Mesendoderm (in vitro differentiated cells): ENCODE data around the gene GATA2.
A peak's percentile ranks its signal among the peaks of the same experiment; 100 is the strongest.

ENCODE experiments used
- DNase-seq: peaks from one replicate; pipeline ENCODE4 v3.0.0; 2013
- H2AK5ac ChIP-seq: 2 replicates; pipeline ENCODE4 v1.6.1; 2013; ENCODE audit warnings: low read length, inconsistent platforms
- H2BK120ac ChIP-seq: 2 replicates; pipeline ENCODE4 v1.6.1; 2013; ENCODE audit warnings: low read depth, mild to moderate bottlenecking, low read length, moderate library complexity, mixed read lengths
- H2BK15ac ChIP-seq: replicated peaks from 2 replicates; pipeline ENCODE4 v1.6.1; 2013; ENCODE audit warnings: low read depth, mild to moderate bottlenecking, moderate library complexity
- H2BK5ac ChIP-seq: 2 replicates; pipeline ENCODE4 v1.6.1; 2013; ENCODE audit warnings: low read length, inconsistent platforms
- H3K18ac ChIP-seq: 2 replicates; pipeline ENCODE4 v1.6.1; 2013; ENCODE audit warnings: mild to moderate bottlenecking, low read length, mixed read lengths
- H3K23ac ChIP-seq: one replicate; pipeline ENCODE4 v1.6.1; 2013; ENCODE audit warnings: low read length
- H3K27ac ChIP-seq: 2 replicates; pipeline ENCODE4 v1.5.1; 2013; ENCODE audit warnings: low read depth, mild to moderate bottlenecking, inconsistent platforms, low read length, moderate library complexity
- H3K27me3 ChIP-seq: 2 replicates; pipeline ENCODE4 v1.6.1; 2013; ENCODE audit warnings: low read length, control low read depth, mild to moderate bottlenecking, inconsistent platforms; ENCODE audit not compliant: insufficient read depth, poor library complexity
- H3K36me3 ChIP-seq: 2 replicates; pipeline ENCODE4 v1.6.1; 2013; ENCODE audit warnings: low read length, inconsistent platforms; ENCODE audit not compliant: control insufficient read depth, insufficient read depth
- H3K4ac ChIP-seq: one replicate; pipeline ENCODE4 v1.6.1; 2013; ENCODE audit warnings: low read depth, mild to moderate bottlenecking, low read length, moderate library complexity
- H3K4me1 ChIP-seq: 2 replicates; pipeline ENCODE4 v1.6.1; 2013; ENCODE audit warnings: low read depth, low read length, inconsistent platforms; ENCODE audit not compliant: control insufficient read depth
- H3K4me2 ChIP-seq: 2 replicates; pipeline ENCODE4 v1.6.1; 2013; ENCODE audit warnings: low read length
- H3K4me3 ChIP-seq: 2 replicates; pipeline ENCODE4 v1.5.1; 2013; ENCODE audit warnings: mild to moderate bottlenecking, low read length
- H3K56ac ChIP-seq: one replicate; pipeline ENCODE4 v1.6.1; 2013; ENCODE audit warnings: low read length
- H3K79me1 ChIP-seq: 2 replicates; pipeline ENCODE4 v1.6.1; 2013; ENCODE audit warnings: low read length, inconsistent platforms
- H3K79me2 ChIP-seq: 2 replicates; pipeline ENCODE4 v1.6.1; 2013; ENCODE audit warnings: mild to moderate bottlenecking, low read length; ENCODE audit not compliant: control insufficient read depth, insufficient read depth
- H3K9ac ChIP-seq: 2 replicates; pipeline ENCODE4 v1.6.1; 2013; ENCODE audit warnings: low read length, inconsistent platforms
- H4K5ac ChIP-seq: one replicate; pipeline ENCODE4 v1.6.1; 2013; ENCODE audit warnings: low read length
- H4K8ac ChIP-seq: one replicate; pipeline ENCODE4 v1.6.1; 2013; ENCODE audit warnings: low read depth, mild to moderate bottlenecking, control low read depth, low read length, moderate library complexity
- WGBS: extraction: QIAGEN DNeasy Blood & Tissue Kit; methylation state at CpG from one replicate; pipeline ENCODE4 v1.1.7; 2013; ENCODE audit warnings: low lambda C conversion rate, missing lambda C conversion rate; ENCODE audit not compliant: insufficient coverage; ENCODE audit errors: extremely low coverage; 5-methylcytosine and 5-hydroxymethylcytosine counted together

Gene GATA2

GRCh38 chr3:128491691-128491940, 1.4 kb downstream of the GATA2 start:
- Histone ChIP-seq H3K56ac (no peak overlapping the region), H3K27me3 (peaks cover 57% of the 10 kb centered on the region), H3K23ac (no peak overlapping the region), H4K8ac (no peak overlapping the region), H3K36me3 (no peaks in the 10 kb centered on the region), H3K79me1 (no peaks in the 10 kb centered on the region), H3K79me2 (no peaks in the 10 kb centered on the region), H2BK120ac (no peak overlapping the region), H3K18ac (no peak overlapping the region), H3K4ac (no peak overlapping the region), H2BK15ac (no peak overlapping the region), H2BK5ac (no peak overlapping the region), H3K4me1 (peaks cover 10% of the 10 kb centered on the region), H3K27ac (no peak overlapping the region), H3K4me3 (no peak overlapping the region), H3K9ac (no peak overlapping the region), H3K4me2 (no peak overlapping the region), H2AK5ac (no peak overlapping the region), H4K5ac (no peak overlapping the region)
- no peak for DNase-seq
- WGBS = no CpG with 5 or more reads among the region's 19 CpGs

- peak; percentile 48 for DNase-seq
- no peaks in the 10 kb centered on the region for H3K79me2 ChIP-seq
- no peak overlapping the region for H3K27ac ChIP-seq
- H3K4ac ChIP-seq = no peak overlapping the region
- peak overlapping the region; percentile 89 for H3K4me2 ChIP-seq
- no peaks in the 10 kb centered on the region for H3K36me3 ChIP-seq
- H2AK5ac ChIP-seq = no peak overlapping the region
- peaks cover 10% of the 10 kb centered on the region for H3K4me1 ChIP-seq
- no peak overlapping the region for H4K8ac ChIP-seq
- H2BK120ac ChIP-seq = no peak overlapping the region
- no peak overlapping the region for H3K18ac ChIP-seq
- no peak overlapping the region for H3K4me3 ChIP-seq
- no peak overlapping the region for H4K5ac ChIP-seq
- H2BK15ac ChIP-seq = no peak overlapping the region
- H2BK5ac ChIP-seq = no peak overlapping the region
- H3K9ac ChIP-seq = peak overlapping the region; percentile 15
- H3K56ac ChIP-seq = peak overlapping the region; percentile 10
- peaks cover 58% of the 10 kb centered on the region for H3K27me3 ChIP-seq
- no peak overlapping the region for H3K23ac ChIP-seq
- no CpG with 5 or more reads among the region's 23 CpGs for WGBS
- no peaks in the 10 kb centered on the region for H3K79me1 ChIP-seq
These were observed 1.9 kb downstream of the GATA2 start for GRCh38 chr3:128490915-128491690.

GRCh38 chr3:128490650-128490914, 2.4 kb downstream of the GATA2 start:
- Histone ChIP-seq H2BK15ac (no peak overlapping the region), H3K79me1 (no peaks in the 10 kb centered on the region), H3K56ac (peak overlapping the region; percentile 10), H4K8ac (no peak overlapping the region), H2BK120ac (no peak overlapping the region), H3K36me3 (no peaks in the 10 kb centered on the region), H3K18ac (no peak overlapping the region), H3K27me3 (peaks cover 56% of the 10 kb centered on the region), H3K4me1 (peaks cover 7% of the 10 kb centered on the region), H3K4me2 (peak overlapping the region; percentile 89), H2AK5ac (no peak overlapping the region), H3K4ac (no peak overlapping the region), H3K79me2 (no peaks in the 10 kb centered on the region), H3K27ac (no peak overlapping the region), H4K5ac (no peak overlapping the region), H2BK5ac (no peak overlapping the region), H3K4me3 (no peak overlapping the region), H3K23ac (peak overlapping the region; percentile 32), H3K9ac (peak overlapping the region; percentile 15)
- WGBS = no CpG with 5 or more reads among the region's 10 CpGs
- no peak for DNase-seq

- Histone ChIP-seq H3K4ac (no peak overlapping the region), H3K4me2 (peak overlapping the region; percentile 89), H4K8ac (no peak overlapping the region), H3K36me3 (no peaks in the 10 kb centered on the region), H2BK15ac (no peak overlapping the region), H2BK120ac (no peak overlapping the region), H3K27ac (no peak overlapping the region), H2BK5ac (no peak overlapping the region), H4K5ac (no peak overlapping the region), H2AK5ac (no peak overlapping the region), H3K27me3 (peaks cover 57% of the 10 kb centered on the region), H3K4me1 (peaks cover 6% of the 10 kb centered on the region), H3K4me3 (peak overlapping the region; percentile 24), H3K56ac (peak overlapping the region; percentile 89), H3K79me2 (no peaks in the 10 kb centered on the region), H3K18ac (peak overlapping the region; percentile 43), H3K9ac (peak overlapping the region; percentile 70), H3K79me1 (no peaks in the 10 kb centered on the region), H3K23ac (peak overlapping the region; percentile 87)
- WGBS = no CpG with 5 or more reads among the region's 61 CpGs
- DNase-seq = peak; percentile 92
These were observed 2.9 kb downstream of the GATA2 start for GRCh38 chr3:128489927-128490649.

- H3K56ac ChIP-seq = peak overlapping the region; percentile 89
These were observed 3.4 kb downstream of the GATA2 start for GRCh38 chr3:128489674-128489926.

More at GRCh38 chr3:128489674-128489926, 3.4 kb downstream of the GATA2 start:
- H3K9ac ChIP-seq = peak overlapping the region; percentile 70
- WGBS = no CpG with 5 or more reads among the region's 26 CpGs
- H4K8ac ChIP-seq = no peak overlapping the region
- H4K5ac ChIP-seq = no peak overlapping the region
- no peak overlapping the region for H2BK120ac ChIP-seq
- H3K27me3 ChIP-seq = peaks cover 54% of the 10 kb centered on the region
- no peaks in the 10 kb centered on the region for H3K79me2 ChIP-seq
- peak overlapping the region; percentile 87 for H3K23ac ChIP-seq
- no peak overlapping the region for H3K4ac ChIP-seq
- peak overlapping the region; percentile 24 for H3K4me3 ChIP-seq
- H2BK5ac ChIP-seq = no peak overlapping the region
- no peak overlapping the region for H3K27ac ChIP-seq
- H2BK15ac ChIP-seq = no peak overlapping the region
- peak overlapping the region; percentile 43 for H3K18ac ChIP-seq
- no peaks in the 10 kb centered on the region for H3K36me3 ChIP-seq
- H2AK5ac ChIP-seq = no peak overlapping the region
- peaks cover 6% of the 10 kb centered on the region for H3K4me1 ChIP-seq
- H3K4me2 ChIP-seq = peak overlapping the region; percentile 89
- no peak for DNase-seq
- no peaks in the 10 kb centered on the region for H3K79me1 ChIP-seq
